B cell (primary cell): Measurements from ENCODE around the gene ADGRE2.

Source experiments
- CTCF ChIP-seq: fragments of 200-600 bp; IDR thresholded peaks from one replicate; pipeline ENCODE4 v1.8.0; 2022; ENCODE audit warnings: antibody characterized with exemption, mild to moderate bottlenecking
- EZH2 ChIP-seq: IDR thresholded peaks from 2 replicates; pipeline ENCODE4 v1.6.1; 2012; ENCODE audit warnings: borderline replicate concordance, low read depth, mild to moderate bottlenecking, moderate library complexity, low read length; ENCODE audit not compliant: insufficient read depth, poor library complexity, severe bottlenecking

- TF ChIP-seq CTCF = no peak
- no peak for TF ChIP-seq EZH2
These were observed 78.7 kb downstream of the ADGRE2 start for GRCh38 chr19:14699641-14700040.
